ENCODE results near the gene SLC12A7.
"Not testable (repeated sequence)": the region's sequence is repeated elsewhere in the genome, so short reads cannot be mapped to it uniquely, and the experiment has no call there.

DNA sequence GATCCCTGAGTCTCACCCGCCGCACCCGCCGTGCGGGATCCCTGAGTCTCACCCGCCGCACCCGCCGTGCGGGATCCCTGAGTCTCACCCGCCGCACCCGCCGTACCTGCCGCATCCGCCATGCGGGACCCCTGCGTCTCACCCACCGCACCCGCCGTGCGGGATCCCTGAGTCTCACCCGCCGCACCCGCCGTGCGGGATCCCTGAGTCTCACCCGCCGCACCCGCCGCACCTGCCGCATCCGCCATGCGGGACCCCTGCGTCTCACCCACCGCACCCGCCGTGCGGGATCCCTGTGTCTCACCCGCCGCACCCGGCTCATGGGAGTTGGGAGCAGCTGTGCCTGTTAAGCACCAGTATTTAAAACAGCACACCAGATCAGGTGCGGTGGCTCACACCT, 50.6 kb downstream of the SLC12A7 start:
- TF ChIP-seq CTCF (optimal IDR thresholded peaks at IDR 0.05 in 1 of 3, IDR thresholded peaks at IDR 0.05 in 1 of 3, conservative IDR thresholded peaks at IDR 0.05 in 1 of 3; ENCODE audit: extremely low read depth in 1 of 3, insufficient read depth in 2 of 3, low read length in 3 of 3); EZH2 (IDR thresholded peaks at IDR 0.05; ENCODE audit: low read length): not testable (repeated sequence)

All from keratinocyte (primary cell).